ENCODE data around the gene TNIK.

TNIK gene

GRCh38 chr3:171480526-171480925, 20.3 kb upstream of the TNIK start:
- no peak overlapping the region for H3K9ac ChIP-seq (ENCODE audit: low read length)
- H3K79me2 ChIP-seq (ENCODE audit: insufficient read depth, low read length): no peaks in the 10 kb centered on the region
- H3K36me3 ChIP-seq (ENCODE audit: insufficient read depth, low read length): no peaks in the 10 kb centered on the region
- no peaks in the 10 kb centered on the region for H3F3A ChIP-seq (ENCODE audit: insufficient read depth, low read length)
- H3K4me2 ChIP-seq (ENCODE audit: low read length): no peak overlapping the region
- H3K27ac ChIP-seq (ENCODE audit: low read depth, low read length, poor library complexity, severe bottlenecking): no peak overlapping the region
- no peaks in the 10 kb centered on the region for H3K4me1 ChIP-seq (ENCODE audit: insufficient read depth, low read length, severe bottlenecking)
- H3K9me2 ChIP-seq (ENCODE audit: low read depth, low read length): no peaks in the 10 kb centered on the region; the same call in 1 of the 2 replicates
- H2AFZ ChIP-seq (ENCODE audit: low read length): no peak overlapping the region
- H3K27me3 ChIP-seq (ENCODE audit: insufficient read depth, low read length): no peaks in the 10 kb centered on the region
- no peaks in the 10 kb centered on the region for H3K9me3 ChIP-seq (ENCODE audit: low read length)
- TF ChIP-seq CTCF (IDR thresholded peaks at IDR 0.05; ENCODE audit: low read length) (no peak), EZH2 (IDR thresholded peaks at IDR 0.05; ENCODE audit: borderline replicate concordance, low read length) (no peak)
- H4K20me1 ChIP-seq (ENCODE audit: insufficient read depth, low read length): no peaks in the 10 kb centered on the region
- H3K4me3 ChIP-seq (ENCODE audit: low read depth, low read length, poor library complexity, severe bottlenecking): no peak overlapping the region

GRCh38 chr3:171476532-171477102, 16.4 kb upstream of the TNIK start:
- no peaks in the 10 kb centered on the region for H3K9me3 ChIP-seq (ENCODE audit: low read length)
- H4K20me1 ChIP-seq (ENCODE audit: insufficient read depth, low read length): no peaks in the 10 kb centered on the region
- TF ChIP-seq CTCF (IDR thresholded peaks at IDR 0.05; ENCODE audit: low read length): no peak
- TF ChIP-seq EZH2 (IDR thresholded peaks at IDR 0.05; ENCODE audit: borderline replicate concordance, low read length): no peak
- H3K27me3 ChIP-seq (ENCODE audit: insufficient read depth, low read length): no peaks in the 10 kb centered on the region
- H3K79me2 ChIP-seq (ENCODE audit: insufficient read depth, low read length): no peaks in the 10 kb centered on the region
- no peaks in the 10 kb centered on the region; the same call in 1 of the 2 replicates for H3K9me2 ChIP-seq (ENCODE audit: low read depth, low read length)
- H3K4me1 ChIP-seq (ENCODE audit: insufficient read depth, low read length, severe bottlenecking): no peaks in the 10 kb centered on the region
- no peaks in the 10 kb centered on the region for H3F3A ChIP-seq (ENCODE audit: insufficient read depth, low read length)
- no peaks in the 10 kb centered on the region for H3K36me3 ChIP-seq (ENCODE audit: insufficient read depth, low read length)
- no peak overlapping the region for H2AFZ ChIP-seq (ENCODE audit: low read length)
- no peak overlapping the region for H3K9ac ChIP-seq (ENCODE audit: low read length)
- H3K4me2 ChIP-seq (ENCODE audit: low read length): no peak overlapping the region
- H3K4me3 ChIP-seq (ENCODE audit: low read depth, low read length, poor library complexity, severe bottlenecking): no peak overlapping the region
- no peak overlapping the region for H3K27ac ChIP-seq (ENCODE audit: low read depth, low read length, poor library complexity, severe bottlenecking)

GRCh38 chr3:171472552-171472951, 12.3 kb upstream of the TNIK start:
- Histone ChIP-seq H3K4me1 (ENCODE audit: insufficient read depth, low read length, severe bottlenecking) (no peaks in the 10 kb centered on the region), H3K9ac (ENCODE audit: low read length) (no peak overlapping the region), H3K27ac (ENCODE audit: low read depth, low read length, poor library complexity, severe bottlenecking) (no peak overlapping the region), H3K9me2 (ENCODE audit: low read depth, low read length) (no peaks in the 10 kb centered on the region; the same call in 1 of the 2 replicates), H3K9me3 (ENCODE audit: low read length) (no peaks in the 10 kb centered on the region), H2AFZ (ENCODE audit: low read length) (no peak overlapping the region), H3K36me3 (ENCODE audit: insufficient read depth, low read length) (no peaks in the 10 kb centered on the region), H4K20me1 (ENCODE audit: insufficient read depth, low read length) (no peaks in the 10 kb centered on the region), H3K27me3 (ENCODE audit: insufficient read depth, low read length) (no peaks in the 10 kb centered on the region), H3K79me2 (ENCODE audit: insufficient read depth, low read length) (no peaks in the 10 kb centered on the region), H3K4me3 (ENCODE audit: low read depth, low read length, poor library complexity, severe bottlenecking) (no peak overlapping the region), H3K4me2 (ENCODE audit: low read length) (no peak overlapping the region), H3F3A (ENCODE audit: insufficient read depth, low read length) (no peaks in the 10 kb centered on the region)
- TF ChIP-seq CTCF (IDR thresholded peaks at IDR 0.05; ENCODE audit: low read length) (no peak), EZH2 (IDR thresholded peaks at IDR 0.05; ENCODE audit: borderline replicate concordance, low read length) (no peak)

All from OCI-LY1 (cell line).